K562 (cell line): ENCODE results near the gene HS6ST1. TPM values are rescaled to one million over a fixed set of nuclear protein-coding genes. Genes with fewer than 3 reads are reported as not detected.

Experiments
- ATAC-seq: fragments of 200-7000 bp; cut with Tn5 transposase; 3 replicates; pipeline ENCODE4 v1.9.1; 2020; ENCODE audit warnings: moderate library complexity
- BruUV-seq: library from RNA; stranded (reverse); fragments of 400-500 nt; replicated peaks from 2 replicates; lab custom pipeline; 2021; lab: Mats Ljungman, UMichigan
- CTCF ChIA-PET: fragments of 300-600 bp; formaldehyde crosslinking; extraction: SDS; loops from one replicate; lab custom pipeline; 2021; ENCODE audit warnings: low intra/inter-chr PET ratio; lab: Yijun Ruan, JAX
- POLR2A ChIA-PET: fragments of 300-600, 350-650 bp; sonication (Branson Sonifier 250); formaldehyde crosslinking; extraction: SDS; loops from one replicate; lab custom pipeline; 2021; ENCODE audit warnings: antibody characterized with exemption, inconsistent platforms; lab: Yijun Ruan, JAX
- DNase-seq, 4 experiments: peaks; one replicate each; pipeline versions ENCODE4 v3.0.0 to v3.0.0-alpha.2; 2011 to 2018; ENCODE audit warnings: low spot score in 3 of 4, mixed read lengths in 3 of 4; ENCODE audit errors: extremely low read depth in 1 of 4
- FAIRE-seq: peaks from 2 replicates; lab custom pipeline; 2011; peaks lifted over from hg19 to GRCh38; lab: Jason Lieb, UNC
- H2AFZ ChIP-seq: 2 replicates; pipeline ENCODE4 v1.6.0; 2011; ENCODE audit warnings: low read depth, low read length, control low read depth, inconsistent platforms
- H3K27ac ChIP-seq: fragments of 200-600 bp; 3 replicates; pipeline ENCODE4 v1.8.0; 2011; ENCODE audit warnings: low read depth, mild to moderate bottlenecking, control low read depth, inconsistent platforms, low read length, moderate library complexity, mixed read lengths; ENCODE audit errors: extremely low read depth
- H3K27me3 ChIP-seq, 2 experiments: fragments of 300-600 bp in 1 of 2; 2 replicates in 1 of 2; 3 replicates in 1 of 2; pipeline versions ENCODE4 v1.6.0 to v1.8.0; 2011; ENCODE audit warnings: inconsistent platforms in 2 of 2, low read length in 2 of 2, mild to moderate bottlenecking in 1 of 2, mixed read lengths in 1 of 2, moderate library complexity in 1 of 2; ENCODE audit not compliant: control insufficient read depth in 2 of 2, insufficient read depth in 2 of 2
- H3K36me3 ChIP-seq: fragments of 300-600 bp; 3 replicates; pipeline ENCODE4 v1.8.0; 2011; ENCODE audit warnings: mild to moderate bottlenecking, low read length, inconsistent platforms; ENCODE audit not compliant: control insufficient read depth, insufficient read depth
- H3K4me1 ChIP-seq, 2 experiments: fragments of 200-600 bp in 1 of 2; replicated peaks in 1 of 2; 2 replicates in 1 of 2; 3 replicates in 1 of 2; pipeline versions ENCODE4 v1.5.1 to v1.8.0; 2011; ENCODE audit warnings: inconsistent platforms in 2 of 2, low read length in 2 of 2, mild to moderate bottlenecking in 1 of 2, mixed read lengths in 1 of 2, moderate library complexity in 1 of 2; ENCODE audit not compliant: control insufficient read depth in 2 of 2, insufficient read depth in 2 of 2
- H3K4me2 ChIP-seq: 2 replicates; pipeline ENCODE4 v1.6.1; 2011; ENCODE audit warnings: low read length, control low read depth, inconsistent platforms, mixed read lengths; ENCODE audit not compliant: insufficient read depth
- H3K4me3 ChIP-seq: fragments of 200-600 bp; sonication (generic), shearing (Covaris generic); 2 replicates; pipeline ENCODE4 v1.5.1; 2016; ENCODE audit warnings: control low read depth, inconsistent platforms
- H3K79me2 ChIP-seq: fragments of 200-600 bp; 3 replicates; pipeline ENCODE4 v1.8.0; 2011; ENCODE audit warnings: low read length, inconsistent platforms; ENCODE audit not compliant: control insufficient read depth, insufficient read depth
- H3K9ac ChIP-seq, 2 experiments: 2 replicates each; pipeline versions ENCODE4 v1.6.0 to v1.6.1; 2011; ENCODE audit warnings: low read depth in 2 of 2, low read length in 2 of 2, control low read depth in 1 of 2, inconsistent platforms in 1 of 2, mild to moderate bottlenecking in 1 of 2, mixed read lengths in 1 of 2; ENCODE audit not compliant: insufficient read depth in 1 of 2
- H3K9me1 ChIP-seq: one replicate; pipeline ENCODE4 v1.6.0; 2011; ENCODE audit warnings: inconsistent platforms, mild to moderate bottlenecking, low read length, moderate library complexity; ENCODE audit not compliant: control insufficient read depth, insufficient read depth
- H3K9me3 ChIP-seq: replicated peaks from 2 replicates; pipeline ENCODE4 v1.5.1; 2011; ENCODE audit warnings: low read depth, low read length, inconsistent platforms; ENCODE audit not compliant: control insufficient read depth, insufficient read depth
- H4K20me1 ChIP-seq: replicated peaks from 2 replicates; pipeline ENCODE4 v1.6.1; 2011; ENCODE audit warnings: low read length, inconsistent platforms, mixed read lengths; ENCODE audit not compliant: control insufficient read depth, insufficient read depth
- ARID3A ChIP-seq: IDR thresholded peaks from 2 replicates; pipeline ENCODE4 v1.6.1; 2012; ENCODE audit warnings: low read depth, low read length, improper control_type of control experiment, borderline replicate concordance
- SMARCA5 ChIP-seq: fragments of 450-650 bp; IDR thresholded peaks from 2 replicates; pipeline ENCODE4 v1.6.1; 2016
- WGBS: fragments of 100-300 bp; shearing (Covaris generic); methylation state at CpG from one replicate; pipeline ENCODE4 v1.1.6; 2016; ENCODE audit warnings: low coverage, mixed read lengths; ENCODE audit not compliant: insufficient coverage; ENCODE audit errors: missing lambda C conversion rate; 5-methylcytosine and 5-hydroxymethylcytosine counted together
- in situ Hi-C: fragments of 300-500 bp; cut with MboI; formaldehyde crosslinking; loops from 4 replicates; pipeline ENCODE4 v1.15.0; 2018; ENCODE audit warnings: inconsistent platforms, mixed read lengths
- intact Hi-C: fragments of 100-400 bp; cut with micrococcal nuclease; formaldehyde crosslinking; loops from 2 replicates; pipeline ENCODE4 v1.14.2; 2022
- polyA plus RNA-seq, 8 experiments: library from polyadenylated mRNA; depleted of rRNA in 4 of 8; stranded (reverse) in 5 of 8; unstranded in 3 of 8; fragments of >200 nt; fragmentation: Nextera tagmentation in 2 of 8; fragmentation: Illumina TruSeq in 1 of 8; extraction: Ambion mirVana in 2 of 8; extraction: Trizol in 1 of 8; gene quantifications; 2 replicates each; pipeline versions ENCODE4 v1.2.1 to v1.2.3, GENCODE V29; 2011 to 2014; ENCODE audit warnings: inconsistent platforms in 1 of 8, missing spikeins in 1 of 8
- total RNA-seq, 7 experiments: library from RNA; depleted of rRNA in 6 of 7; stranded (reverse); fragments of >200 nt in 6 of 7; fragmentation: Illumina TruSeq in 2 of 7; extraction: Trizol in 2 of 7; gene quantifications; 2 replicates each; pipeline versions ENCODE4 v1.2.1 to v1.2.3, GENCODE V29; 2011 to 2021; ENCODE audit warnings: low replicate concordance in 1 of 7

Gene HS6ST1
- total and polyA plus RNA-seq, 9 of the 15 experiments (the other 6 are each of a cell fraction or from before 2014, with no cell fraction given) = 0.06 to 7.4 (median 3.8) TPM

GRCh38 chr2:128327180-128327964 is 8.7 kb upstream of the HS6ST1 start:
- BruUV-seq = no TSS peak
- Histone ChIP-seq H3K9ac (no peak overlapping the region), H2AFZ (no peak overlapping the region), H3K4me1 (peaks cover 0 to 18% of the 10 kb centered on the region in 2 experiments; a peak in 2 of 5 replicates), H3K4me3 (no peak overlapping the region)
- POLR2A ChIA-PET = no interaction called here
- in situ Hi-C loops = no loop called here
- WGBS = 8% methylated on average over 11 of the region's 11 CpGs
- TF ChIP-seq ARID3A (no peak), SMARCA5 (no peak)
- TF ChIP-seq, all 486 proteins: peak for 0
- Histone ChIP-seq H3K36me3 (no peaks in the 10 kb centered on the region), H3K9me1 (no peaks in the 10 kb centered on the region), H3K27ac (no peak overlapping the region), H3K27me3 (peaks cover 0 to 28% of the 10 kb centered on the region in 2 experiments; a peak in 3 of 5 replicates), H4K20me1 (no peaks in the 10 kb centered on the region), H3K9me3 (peaks cover 1% of the 10 kb centered on the region; the same call in 1 of the 2 replicates), H3K4me2 (no peak overlapping the region), H3K79me2 (no peaks in the 10 kb centered on the region)
- DNase-seq (no peak), ATAC-seq (no peak), FAIRE-seq (no peak)
- intact Hi-C loops = loop anchor here (10.0 kb wide), 1 partner anchor 157 kb away; no protein-coding TSS in a partner anchor
- CTCF ChIA-PET = interaction anchor here (0.6 kb wide), 1 partner anchor 770 kb away, joined by 3 read pairs; no protein-coding TSS in a partner anchor
